Spleen (tissue), 11 donors: ENCODE measurements around the gene CST3. TPM values are rescaled to one million over a fixed set of nuclear protein-coding genes. Genes with fewer than 3 reads are reported as not detected.
"Not testable (repeated sequence)": the region's sequence is repeated elsewhere in the genome, so short reads cannot be mapped to it uniquely, and the experiment has no call there.

Experiments used
- DNase-seq: peaks from one replicate; pipeline ENCODE4 v3.0.0-alpha.2; 2020
- H3K27ac ChIP-seq, 8 donors: fragments of 200-600 bp; sonication (generic) in 7 of 8; 1 replicate in 4 of 8; 2 replicates in 4 of 8; pipeline versions ENCODE4 v1.5.0 to v1.8.0; 2016 to 2021; ENCODE audit warnings: inconsistent platforms in 4 of 8, mild to moderate bottlenecking in 4 of 8, moderate library complexity in 1 of 8
- H3K27me3 ChIP-seq, 7 donors: fragments of 200-600 bp; sonication (generic) in 6 of 7; replicated peaks in 1 of 7; 1 replicate in 4 of 7; 2 replicates in 3 of 7; pipeline versions ENCODE4 v1.5.0 to v1.8.0; 2016 to 2021; ENCODE audit warnings: inconsistent platforms in 3 of 7, mild to moderate bottlenecking in 1 of 7
- H3K36me3 ChIP-seq, 6 donors: fragments of 200-600 bp; sonication (generic) in 5 of 6; 1 replicate in 4 of 6; 2 replicates in 2 of 6; pipeline versions ENCODE4 v1.5.0 to v1.8.0; 2016 to 2021; ENCODE audit warnings: inconsistent platforms in 2 of 6
- H3K4me1 ChIP-seq, 6 donors: fragments of 200-600 bp; sonication (generic) in 5 of 6; 1 replicate in 3 of 6; 2 replicates in 3 of 6; pipeline versions ENCODE4 v1.5.0 to v1.8.0; 2016 to 2021; ENCODE audit warnings: inconsistent platforms in 3 of 6
- H3K4me3 ChIP-seq, 8 donors: fragments of 200-600 bp; sonication (generic) in 7 of 8; 1 replicate in 4 of 8; 2 replicates in 4 of 8; pipeline versions ENCODE4 v1.5.0 to v1.8.0; 2016 to 2021; ENCODE audit warnings: inconsistent platforms in 4 of 8, mild to moderate bottlenecking in 4 of 8, moderate library complexity in 2 of 8
- H3K9me3 ChIP-seq, 8 donors: fragments of 200-600 bp; sonication (generic) in 7 of 8; 1 replicate in 4 of 8; 2 replicates in 4 of 8; pipeline versions ENCODE4 v1.5.0 to v1.8.0; 2016 to 2021; ENCODE audit warnings: inconsistent platforms in 4 of 8
- POLR2A ChIP-seq, 3 donors: fragments of 450-650 bp; IDR thresholded peaks; one replicate each; pipeline ENCODE4 v1.5.1; 2017; ENCODE audit warnings: antibody characterized with exemption in 3 of 3, mild to moderate bottlenecking in 1 of 3
- POLR2AphosphoS5 ChIP-seq, 3 donors: sonication (generic); formaldehyde crosslinking; IDR thresholded peaks; one replicate each; pipeline ENCODE4 v1.5.1; 2017; ENCODE audit warnings: antibody characterized with exemption in 3 of 3
- WGBS, 5 donors: extraction: QIAGEN DNeasy Blood & Tissue Kit in 3 of 5; methylation state at CpG; one replicate each; pipeline versions ENCODE4 v1.1.5 to v1.1.7; 2013 to 2018; 5-methylcytosine and 5-hydroxymethylcytosine counted together
- intact Hi-C: fragments of 100-400 bp; cut with DNase I; formaldehyde crosslinking; loops from one replicate; pipeline ENCODE4 v1.15.0; 2023; ENCODE audit warnings: low total_unique reads
- polyA plus RNA-seq, 3 donors: library from polyadenylated mRNA; stranded (reverse); fragments of 200-250 nt; gene quantifications; one replicate each; pipeline ENCODE4 v1.2.1, GENCODE V29; 2013
- total RNA-seq, 7 donors: library from RNA; depleted of rRNA in 3 of 7; stranded (reverse); fragments of >200 nt in 3 of 7; fragmentation: NEBNext Ultra II Directional in 4 of 7; extraction: Animal tissue kit (Norgen Biotek cat#: 25700) in 4 of 7; gene quantifications; one replicate each; pipeline versions ENCODE4 v1.1.0 to v1.2.1, GENCODE V29; 2016 to 2021
- TF ChIP-seq, protein P1 (sequence below), 11 experiments: fragments of 200-600 bp in 7 of 11; fragments of 450-650 bp in 4 of 11; sonication (generic) in 4 of 11; IDR thresholded peaks in 8 of 11; conservative IDR thresholded peaks in 3 of 11; 1 replicate in 7 of 11; 2 replicates in 4 of 11; pipeline versions ENCODE4 v1.4.0 to v1.8.0; 2016 to 2021; ENCODE audit warnings: antibody characterized with exemption in 11 of 11, inconsistent platforms in 4 of 11, mild to moderate bottlenecking in 1 of 11
- donor health status: healthy with polysubstance abuse.
- donor health status: DM: no; HTN: no; CAD: no; lungs with moderate emphysema.
- donor health status: DM: no; HTN: no; CAD: no.
- donor health status: Bipolar disorder and iron deficiency.
- donor health status: healthy.
- donor health status: DM: no; HTN: no; CAD: no.
- donor health status: DM: yes; HTN: yes; CAD: no.

The CST3 gene
- total and polyA plus RNA-seq, 10 donors = 199 to 1,082 (median 595) TPM

GRCh38 chr20:23666698-23667097, 28.9 kb upstream of the CST3 start:
- WGBS, 5 donors = 45 to 62% (median 51%) methylated on average over 3 of the region's 3 CpGs
- Histone ChIP-seq H3K27ac (no peak overlapping the region), H3K4me3 (no peak overlapping the region), H3K9me3 (no peaks in the 10 kb centered on the region), H3K36me3 (no peaks in the 10 kb centered on the region), H3K4me1 (no peaks in the 10 kb centered on the region), H3K27me3 (no peaks in the 10 kb centered on the region)
- DNase-seq = no peak
- TF ChIP-seq, protein P1, sequence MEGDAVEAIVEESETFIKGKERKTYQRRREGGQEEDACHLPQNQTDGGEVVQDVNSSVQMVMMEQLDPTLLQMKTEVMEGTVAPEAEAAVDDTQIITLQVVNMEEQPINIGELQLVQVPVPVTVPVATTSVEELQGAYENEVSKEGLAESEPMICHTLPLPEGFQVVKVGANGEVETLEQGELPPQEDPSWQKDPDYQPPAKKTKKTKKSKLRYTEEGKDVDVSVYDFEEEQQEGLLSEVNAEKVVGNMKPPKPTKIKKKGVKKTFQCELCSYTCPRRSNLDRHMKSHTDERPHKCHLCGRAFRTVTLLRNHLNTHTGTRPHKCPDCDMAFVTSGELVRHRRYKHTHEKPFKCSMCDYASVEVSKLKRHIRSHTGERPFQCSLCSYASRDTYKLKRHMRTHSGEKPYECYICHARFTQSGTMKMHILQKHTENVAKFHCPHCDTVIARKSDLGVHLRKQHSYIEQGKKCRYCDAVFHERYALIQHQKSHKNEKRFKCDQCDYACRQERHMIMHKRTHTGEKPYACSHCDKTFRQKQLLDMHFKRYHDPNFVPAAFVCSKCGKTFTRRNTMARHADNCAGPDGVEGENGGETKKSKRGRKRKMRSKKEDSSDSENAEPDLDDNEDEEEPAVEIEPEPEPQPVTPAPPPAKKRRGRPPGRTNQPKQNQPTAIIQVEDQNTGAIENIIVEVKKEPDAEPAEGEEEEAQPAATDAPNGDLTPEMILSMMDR (IDR thresholded peaks at IDR 0.05 in 8 of 11, conservative IDR thresholded peaks at IDR 0.05 in 3 of 11) = no peak
- TF ChIP-seq POLR2A (IDR thresholded peaks at IDR 0.05) (no peak), POLR2AphosphoS5 (IDR thresholded peaks at IDR 0.05) (no peak)
- intact Hi-C loops = no loop called here

DNA sequence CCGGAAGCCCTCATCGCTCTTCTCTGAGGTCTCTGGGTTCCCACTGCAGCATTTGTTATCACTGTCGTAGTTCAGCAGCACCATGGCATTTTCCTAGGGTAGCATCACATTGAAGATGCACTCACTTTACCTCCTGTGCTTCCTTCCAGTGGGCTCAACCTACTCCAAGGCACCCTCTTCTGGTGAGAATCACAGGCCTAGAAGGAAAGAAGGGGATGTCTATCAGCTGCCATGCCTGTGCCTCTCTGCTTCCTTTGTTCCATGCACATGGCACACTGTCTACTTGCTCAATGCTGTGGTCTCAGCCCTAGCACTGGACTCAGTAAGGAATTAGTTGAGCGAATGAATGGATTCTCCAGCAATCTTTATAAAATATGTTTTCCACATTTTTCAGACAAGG, 28.4 kb upstream of the CST3 start:
- intact Hi-C loops = no loop called here
- Histone ChIP-seq H3K4me1 (no peaks in the 10 kb centered on the region), H3K27me3 (no peaks in the 10 kb centered on the region), H3K4me3 (no peak overlapping the region), H3K27ac (no peak overlapping the region), H3K36me3 (no peaks in the 10 kb centered on the region), H3K9me3 (no peaks in the 10 kb centered on the region)
- no peak for TF ChIP-seq POLR2A (IDR thresholded peaks at IDR 0.05)
- TF ChIP-seq, protein P1 (IDR thresholded peaks at IDR 0.05 in 8 of 11, conservative IDR thresholded peaks at IDR 0.05 in 3 of 11) = no peak
- no peak for DNase-seq
- 85 to 96% (median 91%) methylated on average over 4 of the region's 4 CpGs for WGBS, 5 donors

- no peak overlapping the region for H3K4me3 ChIP-seq
- intact Hi-C loops = no loop called here
- H3K27me3 ChIP-seq = no peaks in the 10 kb centered on the region
- no peak for TF ChIP-seq POLR2AphosphoS5 (IDR thresholded peaks at IDR 0.05)
- TF ChIP-seq, protein P1 (IDR thresholded peaks at IDR 0.05 in 8 of 11, conservative IDR thresholded peaks at IDR 0.05 in 3 of 11) = no peak
- TF ChIP-seq POLR2A (IDR thresholded peaks at IDR 0.05) = no peak
- H3K36me3 ChIP-seq = no peaks in the 10 kb centered on the region
- no peaks in the 10 kb centered on the region for H3K9me3 ChIP-seq
- no peaks in the 10 kb centered on the region for H3K4me1 ChIP-seq
- WGBS, 5 donors = 91 to 96% (median 93%) methylated on average over 3 of the region's 3 CpGs
- DNase-seq = no peak
- H3K27ac ChIP-seq = no peak overlapping the region
Observed at GRCh38 chr20:23664954-23665353, 27.2 kb upstream of the CST3 start.

GRCh38 chr20:23664046-23664445, 26.3 kb upstream of the CST3 start:
- intact Hi-C loops, DNase-seq, H3K27ac ChIP-seq, H3K9me3 ChIP-seq, H3K4me3 ChIP-seq, H3K4me1 ChIP-seq, H3K27me3 ChIP-seq, H3K36me3 ChIP-seq: not testable (repeated sequence)
- 72 to 88% (median 82%) methylated on average over 4 of the region's 4 CpGs for WGBS, 5 donors

- no peak overlapping the region for H3K27ac ChIP-seq
- no peaks in the 10 kb centered on the region for H3K36me3 ChIP-seq
- H3K4me3 ChIP-seq = no peak overlapping the region
- no peaks in the 10 kb centered on the region for H3K27me3 ChIP-seq
- no peaks in the 10 kb centered on the region for H3K9me3 ChIP-seq
- TF ChIP-seq, protein P1 (IDR thresholded peaks at IDR 0.05 in 8 of 11, conservative IDR thresholded peaks at IDR 0.05 in 3 of 11) = no peak
- TF ChIP-seq POLR2AphosphoS5 (IDR thresholded peaks at IDR 0.05) = no peak
- no peak for TF ChIP-seq POLR2A (IDR thresholded peaks at IDR 0.05)
- intact Hi-C loops = no loop called here
- DNase-seq = no peak
- H3K4me1 ChIP-seq = no peaks in the 10 kb centered on the region
- 74 to 88% (median 78%) methylated on average over 6 of the region's 6 CpGs for WGBS, 5 donors
Observed at GRCh38 chr20:23663180-23663579, 25.4 kb upstream of the CST3 start.
